IPS-18a (cell line): ENCODE data around the gene ARL16.

Experiments
- H3K27ac ChIP-seq: one replicate; pipeline ENCODE4 v1.5.1; 2013; ENCODE audit warnings: low read length
- H3K27me3 ChIP-seq: one replicate; pipeline ENCODE4 v1.6.1; 2013; ENCODE audit warnings: mild to moderate bottlenecking, low read length; ENCODE audit not compliant: control insufficient read depth, insufficient read depth
- H3K36me3 ChIP-seq: one replicate; pipeline ENCODE4 v1.6.1; 2013; ENCODE audit warnings: low read depth, low read length; ENCODE audit not compliant: control insufficient read depth
- H3K4me1 ChIP-seq: one replicate; pipeline ENCODE4 v1.6.1; 2013; ENCODE audit warnings: low read depth, low read length; ENCODE audit not compliant: control insufficient read depth
- H3K4me3 ChIP-seq: one replicate; pipeline ENCODE4 v1.5.1; 2013; ENCODE audit warnings: low read length
- H3K9ac ChIP-seq: one replicate; pipeline ENCODE4 v1.6.1; 2013; ENCODE audit warnings: mild to moderate bottlenecking, low read length, moderate library complexity
- H3K9me3 ChIP-seq: one replicate; pipeline ENCODE4 v1.6.1; 2013; ENCODE audit warnings: low read depth, low read length; ENCODE audit not compliant: control insufficient read depth

The ARL16 gene

DNA sequence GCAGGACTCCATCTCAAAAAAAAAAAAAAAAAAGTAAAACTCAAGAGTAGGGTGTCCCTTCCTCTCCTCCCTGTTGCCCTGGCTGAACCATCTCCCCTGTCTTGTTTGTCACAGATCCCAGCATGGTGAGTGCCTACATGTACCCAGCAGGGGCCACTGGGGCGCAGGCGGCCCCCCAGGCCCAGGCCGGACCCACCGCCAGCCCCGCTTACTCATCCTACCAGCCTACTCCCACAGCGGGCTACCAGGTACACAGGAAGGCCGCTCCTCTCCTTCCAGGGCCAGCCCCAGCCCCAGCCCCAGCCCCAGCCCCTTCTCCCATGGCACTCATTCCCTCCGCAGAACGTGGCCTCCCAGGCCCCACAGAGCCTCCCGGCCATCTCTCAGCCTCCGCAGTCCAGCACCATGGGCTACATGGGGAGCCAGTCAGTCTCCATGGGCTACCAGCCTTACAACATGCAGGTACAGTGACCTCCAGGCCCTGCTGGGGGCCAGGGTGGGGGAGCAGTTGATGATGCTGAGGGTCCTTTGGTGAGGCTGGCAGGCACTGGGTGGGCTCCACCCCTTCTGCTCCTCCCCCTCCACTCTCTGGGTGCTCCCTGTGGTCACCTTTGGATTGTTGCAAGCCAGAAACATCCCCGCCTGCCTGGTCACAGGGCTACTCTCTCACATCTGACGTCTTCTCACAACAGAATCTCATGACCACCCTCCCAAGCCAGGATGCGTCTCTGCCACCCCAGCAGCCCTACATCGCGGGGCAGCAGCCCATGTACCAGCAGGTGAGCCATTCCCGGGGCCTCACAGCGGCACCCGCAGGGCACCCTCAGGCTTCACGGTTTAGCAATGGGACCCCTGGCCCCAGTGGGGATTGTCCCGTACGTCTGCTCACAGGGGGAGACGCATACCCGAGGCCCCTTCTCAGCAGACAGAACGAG, 17.0 kb upstream of the ARL16 start:
- peaks cover 44% of the 10 kb centered on the region for H3K36me3 ChIP-seq
- H3K27me3 ChIP-seq = no peaks in the 10 kb centered on the region
- H3K27ac ChIP-seq = no peak overlapping the region
- H3K4me3 ChIP-seq = no peak overlapping the region
- H3K4me1 ChIP-seq = peaks cover 5% of the 10 kb centered on the region
- H3K9me3 ChIP-seq = no peaks in the 10 kb centered on the region
- H3K9ac ChIP-seq = no peak overlapping the region

- no peaks in the 10 kb centered on the region for H3K27me3 ChIP-seq
- H3K9me3 ChIP-seq = no peaks in the 10 kb centered on the region
- no peak overlapping the region for H3K4me3 ChIP-seq
- no peak overlapping the region for H3K27ac ChIP-seq
- peaks cover 50% of the 10 kb centered on the region for H3K36me3 ChIP-seq
- H3K4me1 ChIP-seq = peaks cover 5% of the 10 kb centered on the region
- H3K9ac ChIP-seq = no peak overlapping the region
Observed at GRCh38 chr17:81697261-81698044, 13.9 kb upstream of the ARL16 start.

GRCh38 chr17:81696218-81696941, 12.8 kb upstream of the ARL16 start:
- Histone ChIP-seq H3K4me1 (no peaks in the 10 kb centered on the region), H3K27me3 (no peaks in the 10 kb centered on the region), H3K27ac (no peak overlapping the region), H3K4me3 (no peak overlapping the region), H3K36me3 (peaks cover 57% of the 10 kb centered on the region), H3K9ac (no peak overlapping the region), H3K9me3 (no peaks in the 10 kb centered on the region)

DNA sequence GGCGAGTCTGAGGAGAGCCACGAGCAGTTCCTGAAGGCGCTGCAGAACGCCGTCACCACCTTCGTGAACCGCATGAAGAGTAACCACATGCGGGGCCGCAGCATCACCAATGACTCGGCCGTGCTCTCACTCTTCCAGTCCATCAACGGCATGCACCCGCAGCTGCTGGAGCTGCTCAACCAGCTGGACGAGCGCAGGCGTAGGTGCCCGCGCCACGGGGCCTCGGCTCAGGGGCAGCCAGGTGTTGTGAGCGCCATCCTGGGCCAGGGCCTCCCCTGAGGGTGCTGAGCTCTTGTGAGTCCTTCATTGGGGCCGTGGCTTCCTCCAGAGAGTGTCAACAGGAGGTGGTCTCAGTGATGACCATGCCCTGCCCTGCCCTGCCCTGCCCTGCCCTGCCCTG, 12.2 kb upstream of the ARL16 start:
- H3K4me1 ChIP-seq = no peaks in the 10 kb centered on the region
- no peaks in the 10 kb centered on the region for H3K9me3 ChIP-seq
- no peaks in the 10 kb centered on the region for H3K27me3 ChIP-seq
- no peak overlapping the region for H3K9ac ChIP-seq
- H3K4me3 ChIP-seq = no peak overlapping the region
- no peak overlapping the region for H3K27ac ChIP-seq
- H3K36me3 ChIP-seq = peaks cover 55% of the 10 kb centered on the region

- Histone ChIP-seq H3K9me3 (no peaks in the 10 kb centered on the region), H3K9ac (no peak overlapping the region), H3K4me1 (no peaks in the 10 kb centered on the region), H3K27me3 (no peaks in the 10 kb centered on the region), H3K27ac (no peak overlapping the region), H3K36me3 (peaks cover 53% of the 10 kb centered on the region), H3K4me3 (no peak overlapping the region)
Observed at GRCh38 chr17:81695211-81695610, 11.6 kb upstream of the ARL16 start.

DNA sequence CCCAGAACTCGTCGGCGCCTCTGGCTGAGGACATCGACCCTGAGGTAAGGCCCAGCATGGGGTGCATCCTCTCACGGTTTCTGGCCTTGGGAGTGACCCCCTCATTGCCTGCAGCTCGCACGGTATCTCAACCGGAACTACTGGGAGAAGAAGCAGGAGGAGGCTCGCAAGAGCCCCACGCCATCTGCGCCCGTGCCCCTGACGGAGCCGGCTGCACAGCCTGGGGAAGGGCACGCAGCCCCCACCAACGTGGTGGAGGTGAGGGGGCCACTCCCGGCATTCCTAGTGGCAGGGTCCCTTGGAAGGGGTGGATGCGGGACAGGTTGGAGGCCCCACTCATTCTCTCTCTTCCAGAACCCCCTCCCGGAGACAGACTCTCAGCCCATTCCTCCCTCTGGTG, 11.2 kb upstream of the ARL16 start:
- H3K9me3 ChIP-seq = no peaks in the 10 kb centered on the region
- no peaks in the 10 kb centered on the region for H3K27me3 ChIP-seq
- H3K36me3 ChIP-seq = peaks cover 53% of the 10 kb centered on the region
- H3K4me1 ChIP-seq = no peaks in the 10 kb centered on the region
- no peak overlapping the region for H3K27ac ChIP-seq
- H3K9ac ChIP-seq = no peak overlapping the region
- H3K4me3 ChIP-seq = no peak overlapping the region

DNA sequence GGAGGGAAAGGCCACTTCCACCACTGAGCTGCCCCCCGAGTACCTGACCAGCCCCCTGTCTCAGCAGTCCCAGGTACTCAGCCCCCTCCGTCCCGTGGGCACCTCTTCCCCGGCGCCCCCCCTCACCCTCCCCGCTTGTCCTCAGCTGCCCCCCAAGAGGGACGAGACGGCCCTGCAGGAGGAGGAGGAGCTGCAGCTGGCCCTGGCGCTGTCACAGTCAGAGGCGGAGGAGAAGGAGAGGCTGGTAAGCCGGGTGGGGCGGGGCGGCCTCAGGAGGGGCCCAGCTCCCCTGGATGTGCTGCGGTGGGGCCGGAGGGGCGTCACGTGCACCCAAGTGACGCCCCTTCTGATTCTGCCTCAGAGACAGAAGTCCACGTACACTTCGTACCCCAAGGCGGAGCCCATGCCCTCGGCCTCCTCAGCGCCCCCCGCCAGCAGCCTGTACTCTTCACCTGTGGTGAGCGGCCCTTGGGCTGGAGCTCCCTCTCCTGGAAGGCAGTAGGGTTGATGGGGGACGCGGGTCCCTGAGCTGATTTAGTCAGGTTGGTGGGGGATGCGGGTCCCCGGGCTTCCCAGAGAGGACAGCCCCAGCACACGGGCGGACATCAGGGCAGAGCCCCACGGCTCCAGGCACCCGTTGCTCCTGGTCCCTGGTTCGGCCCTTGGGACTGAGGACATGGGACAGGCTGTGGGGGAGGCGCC, 10.1 kb upstream of the ARL16 start:
- Histone ChIP-seq H3K27ac (no peak overlapping the region), H3K36me3 (peaks cover 52% of the 10 kb centered on the region), H3K4me3 (no peak overlapping the region), H3K4me1 (no peaks in the 10 kb centered on the region), H3K9ac (no peak overlapping the region), H3K27me3 (no peaks in the 10 kb centered on the region), H3K9me3 (no peaks in the 10 kb centered on the region)

GRCh38 chr17:81691608-81692007, 8.0 kb upstream of the ARL16 start:
- no peaks in the 10 kb centered on the region for H3K9me3 ChIP-seq
- H3K9ac ChIP-seq = no peak overlapping the region
- H3K4me3 ChIP-seq = no peak overlapping the region
- H3K27me3 ChIP-seq = no peaks in the 10 kb centered on the region
- H3K4me1 ChIP-seq = no peaks in the 10 kb centered on the region
- peaks cover 53% of the 10 kb centered on the region for H3K36me3 ChIP-seq
- H3K27ac ChIP-seq = no peak overlapping the region

DNA sequence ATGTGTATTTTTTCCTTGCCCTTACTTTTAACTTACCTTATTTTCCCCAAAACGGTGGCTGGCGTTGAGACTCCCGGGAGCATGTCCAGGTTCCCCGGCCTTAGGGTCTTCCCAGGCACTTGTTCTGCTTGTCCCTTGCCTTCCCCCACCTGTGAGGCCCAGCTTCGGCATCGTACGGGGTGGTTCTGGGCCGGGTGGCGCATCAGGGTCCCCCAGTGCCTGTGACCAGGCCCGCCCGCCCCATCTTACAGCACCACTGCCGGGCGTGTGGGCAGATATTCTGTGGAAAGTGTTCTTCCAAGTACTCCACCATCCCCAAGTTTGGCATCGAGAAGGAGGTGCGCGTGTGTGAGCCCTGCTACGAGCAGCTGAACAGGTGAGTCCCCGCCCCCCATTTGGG, 7.6 kb upstream of the ARL16 start:
- Histone ChIP-seq H3K9me3 (no peaks in the 10 kb centered on the region), H3K27me3 (no peaks in the 10 kb centered on the region), H3K9ac (no peak overlapping the region), H3K27ac (no peak overlapping the region), H3K4me3 (no peak overlapping the region), H3K4me1 (no peaks in the 10 kb centered on the region), H3K36me3 (peaks cover 57% of the 10 kb centered on the region)

DNA sequence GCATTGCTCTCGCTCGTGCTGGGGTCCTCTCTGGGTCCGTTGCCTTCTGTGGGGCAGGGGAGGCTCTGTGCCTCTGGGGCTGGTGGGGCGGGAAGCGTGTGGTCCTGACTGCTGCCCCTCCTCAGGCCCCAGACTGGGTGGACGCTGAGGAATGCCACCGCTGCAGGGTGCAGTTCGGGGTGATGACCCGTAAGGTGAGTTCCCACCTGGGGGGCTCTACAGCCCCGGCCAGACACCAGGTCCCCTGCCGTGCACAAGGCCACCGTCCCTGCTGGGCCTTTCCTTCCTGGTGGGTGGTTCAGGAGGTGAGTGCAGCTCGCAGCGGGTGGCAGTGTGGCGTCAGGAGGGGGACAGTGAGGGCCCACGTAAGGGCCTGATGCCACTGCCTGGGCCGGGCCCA, 7.0 kb upstream of the ARL16 start:
- Histone ChIP-seq H3K27ac (no peak overlapping the region), H3K9ac (no peak overlapping the region), H3K9me3 (no peaks in the 10 kb centered on the region), H3K36me3 (peaks cover 58% of the 10 kb centered on the region), H3K27me3 (no peaks in the 10 kb centered on the region), H3K4me1 (no peaks in the 10 kb centered on the region), H3K4me3 (no peak overlapping the region)

- H3K27ac ChIP-seq = no peak overlapping the region
- H3K9me3 ChIP-seq = no peaks in the 10 kb centered on the region
- H3K4me3 ChIP-seq = no peak overlapping the region
- H3K9ac ChIP-seq = no peak overlapping the region
- no peaks in the 10 kb centered on the region for H3K27me3 ChIP-seq
- no peaks in the 10 kb centered on the region for H3K4me1 ChIP-seq
- peaks cover 54% of the 10 kb centered on the region for H3K36me3 ChIP-seq
Observed at GRCh38 chr17:81690066-81690465, 6.5 kb upstream of the ARL16 start.
